ENCODE results near the gene RAB7A. TPM values are rescaled to one million over a fixed set of nuclear protein-coding genes. Genes with fewer than 3 reads are reported as not detected.

The RAB7A gene
- total RNA-seq, 1 donor from 2014 or later = 284 TPM

- Mint-ChIP-seq H3K9me3 (ENCODE audit: unreplicated experiment) (no peaks in the 10 kb centered on the region), H3K27me3 (ENCODE audit: unreplicated experiment) (no peaks in the 10 kb centered on the region), H3K4me1 (ENCODE audit: unreplicated experiment) (no peaks in the 10 kb centered on the region), H3K27ac (ENCODE audit: unreplicated experiment) (no peak overlapping the region), H3K4me3 (ENCODE audit: unreplicated experiment) (no peak overlapping the region), H3K36me3 (ENCODE audit: unreplicated experiment) (no peaks in the 10 kb centered on the region)
- no peak for DNase-seq (ENCODE audit: extremely low spot score, unreplicated experiment)
- no peak for TF ChIP-seq CTCF (IDR thresholded peaks at IDR 0.05)
These were observed 19.8 kb upstream of the RAB7A start for GRCh38 chr3:128706086-128706615.

GRCh38 chr3:128707928-128708494, 18.0 kb upstream of the RAB7A start:
- Mint-ChIP-seq H3K4me1 (ENCODE audit: unreplicated experiment) (no peaks in the 10 kb centered on the region), H3K36me3 (ENCODE audit: unreplicated experiment) (no peaks in the 10 kb centered on the region), H3K4me3 (ENCODE audit: unreplicated experiment) (no peak overlapping the region), H3K27ac (ENCODE audit: unreplicated experiment) (no peak overlapping the region), H3K9me3 (ENCODE audit: unreplicated experiment) (no peaks in the 10 kb centered on the region), H3K27me3 (ENCODE audit: unreplicated experiment) (peaks cover 2% of the 10 kb centered on the region)
- no peak for TF ChIP-seq CTCF (IDR thresholded peaks at IDR 0.05)
- DNase-seq (ENCODE audit: extremely low spot score, unreplicated experiment) = no peak

- Mint-ChIP-seq H3K27me3 (ENCODE audit: unreplicated experiment) (peaks cover 2% of the 10 kb centered on the region), H3K27ac (ENCODE audit: unreplicated experiment) (no peak overlapping the region), H3K36me3 (ENCODE audit: unreplicated experiment) (no peaks in the 10 kb centered on the region), H3K9me3 (ENCODE audit: unreplicated experiment) (no peaks in the 10 kb centered on the region), H3K4me3 (ENCODE audit: unreplicated experiment) (no peak overlapping the region), H3K4me1 (ENCODE audit: unreplicated experiment) (no peaks in the 10 kb centered on the region)
- no peak for DNase-seq (ENCODE audit: extremely low spot score, unreplicated experiment)
- TF ChIP-seq CTCF (IDR thresholded peaks at IDR 0.05) = no peak
These were observed 16.9 kb upstream of the RAB7A start for GRCh38 chr3:128709038-128709437.

GRCh38 chr3:128709506-128710210, 16.3 kb upstream of the RAB7A start:
- no peak overlapping the region for H3K4me3 Mint-ChIP-seq (ENCODE audit: unreplicated experiment)
- TF ChIP-seq CTCF (IDR thresholded peaks at IDR 0.05) = no peak
- no peaks in the 10 kb centered on the region for H3K36me3 Mint-ChIP-seq (ENCODE audit: unreplicated experiment)
- H3K9me3 Mint-ChIP-seq (ENCODE audit: unreplicated experiment) = no peaks in the 10 kb centered on the region
- H3K4me1 Mint-ChIP-seq (ENCODE audit: unreplicated experiment) = no peaks in the 10 kb centered on the region
- no peak for DNase-seq (ENCODE audit: extremely low spot score, unreplicated experiment)
- peaks cover 2% of the 10 kb centered on the region for H3K27me3 Mint-ChIP-seq (ENCODE audit: unreplicated experiment)
- no peak overlapping the region for H3K27ac Mint-ChIP-seq (ENCODE audit: unreplicated experiment)

- H3K36me3 Mint-ChIP-seq (ENCODE audit: unreplicated experiment) = no peaks in the 10 kb centered on the region
- TF ChIP-seq CTCF (IDR thresholded peaks at IDR 0.05) = no peak
- H3K27me3 Mint-ChIP-seq (ENCODE audit: unreplicated experiment) = peaks cover 2% of the 10 kb centered on the region
- no peaks in the 10 kb centered on the region for H3K4me1 Mint-ChIP-seq (ENCODE audit: unreplicated experiment)
- DNase-seq (ENCODE audit: extremely low spot score, unreplicated experiment) = no peak
- no peak overlapping the region for H3K27ac Mint-ChIP-seq (ENCODE audit: unreplicated experiment)
- no peak overlapping the region for H3K4me3 Mint-ChIP-seq (ENCODE audit: unreplicated experiment)
- H3K9me3 Mint-ChIP-seq (ENCODE audit: unreplicated experiment) = no peaks in the 10 kb centered on the region
These were observed 15.1 kb upstream of the RAB7A start for GRCh38 chr3:128710816-128711433.
